ENCODE measurements around the gene TMEM79. TPM values are rescaled to one million over a fixed set of nuclear protein-coding genes. Genes with fewer than 3 reads are reported as not detected.
"Not testable (repeated sequence)": the region's sequence is repeated elsewhere in the genome, so short reads cannot be mapped to it uniquely, and the experiment has no call there.

The TMEM79 gene
- total RNA-seq, 1 donor from 2014 or later, result 9.4 TPM

DNA sequence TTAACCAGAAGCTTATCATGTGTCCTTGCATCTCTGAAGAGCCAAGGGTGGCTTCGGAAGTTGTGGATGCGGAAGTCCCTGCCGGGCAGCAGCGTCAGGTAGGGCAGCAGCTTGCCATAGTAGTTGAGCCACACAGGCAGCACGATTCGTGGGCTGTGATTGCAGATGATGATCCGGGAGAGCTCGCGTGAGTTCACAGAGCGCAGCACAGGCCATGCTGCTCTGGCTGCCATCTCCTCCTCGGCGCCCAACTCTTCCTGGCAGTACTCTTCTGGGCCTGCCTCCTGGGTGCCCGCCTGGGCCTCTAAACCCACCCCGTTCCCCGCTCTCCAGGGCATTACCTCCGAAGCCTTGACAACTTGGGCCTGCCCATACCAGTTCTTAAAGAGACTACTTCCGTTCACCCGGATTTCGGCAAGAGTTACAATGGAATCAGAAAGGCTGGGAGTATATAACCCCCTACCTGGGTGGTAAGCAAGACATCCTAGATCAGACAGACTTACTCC is 14.8 kb downstream of the TMEM79 start, which contains the start of gene VHLL:
Gene VHLL, minus strand, starts transcription at position 456 of the 506 bp plus-strand sequence. Its CDS starts 118 bp downstream, at position 338.
- intact Hi-C loops (cut with micrococcal nuclease), result no loop called here

DNA sequence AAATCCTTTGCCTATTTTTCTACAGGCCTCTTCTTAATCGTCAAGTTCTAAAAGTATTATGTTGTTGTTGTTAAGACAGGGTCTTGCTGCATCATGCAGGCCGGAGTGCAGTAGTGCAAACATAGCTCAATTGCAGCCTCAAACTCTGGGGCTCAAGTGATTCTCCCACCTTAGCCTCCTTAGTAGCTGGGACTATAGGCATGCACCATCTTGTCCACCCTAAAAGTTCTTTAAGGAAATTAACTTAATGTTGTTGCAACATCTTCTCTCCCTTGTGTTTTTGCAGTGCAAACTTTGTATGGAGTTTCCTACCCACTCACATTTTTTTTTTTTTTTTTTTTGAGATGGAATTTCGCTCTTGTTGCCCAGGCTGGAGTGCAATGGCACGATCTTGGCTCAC is 19.1 kb downstream of the TMEM79 start:
- intact Hi-C loops (cut with micrococcal nuclease), result no loop called here

DNA sequence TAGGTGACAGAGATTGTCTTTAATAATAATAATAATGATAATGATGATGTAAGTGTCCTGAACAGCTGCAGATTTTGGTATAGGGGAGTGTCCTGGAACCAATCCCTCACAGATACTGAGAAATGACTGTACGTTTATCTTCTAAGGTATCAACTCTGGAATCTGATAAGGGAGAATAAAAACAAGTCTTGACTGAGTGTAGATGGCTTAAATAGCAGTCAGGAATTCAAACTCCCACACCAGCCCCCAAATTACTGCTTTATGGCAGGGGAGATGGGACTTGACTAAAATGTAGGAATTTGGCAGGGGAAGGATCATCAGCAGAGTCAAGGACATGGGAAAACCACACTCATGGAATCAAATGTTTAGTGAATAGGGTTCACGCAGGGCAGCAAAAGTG is 21.1 kb downstream of the TMEM79 start:
- intact Hi-C loops (cut with micrococcal nuclease), result no loop called here

DNA sequence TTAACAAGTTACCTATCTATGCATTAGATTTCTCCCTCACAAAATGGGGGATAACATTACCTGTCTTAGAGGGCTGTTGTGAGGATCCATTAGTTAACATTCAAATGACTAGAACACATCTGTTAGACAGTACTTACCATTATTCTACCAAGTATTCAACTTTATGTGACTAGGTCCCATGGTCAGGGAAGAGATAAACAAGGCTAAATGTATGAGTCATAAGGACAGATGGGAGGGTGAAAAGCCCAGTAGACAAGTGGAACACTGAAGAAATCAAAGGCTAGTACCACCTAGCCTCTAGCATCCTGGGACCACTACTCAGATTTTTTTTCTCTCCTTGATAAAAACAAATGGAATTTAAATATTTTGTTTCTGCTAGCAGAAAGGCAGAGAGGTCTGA is 24.0 kb downstream of the TMEM79 start:
- intact Hi-C loops (cut with micrococcal nuclease), result no loop called here

DNA sequence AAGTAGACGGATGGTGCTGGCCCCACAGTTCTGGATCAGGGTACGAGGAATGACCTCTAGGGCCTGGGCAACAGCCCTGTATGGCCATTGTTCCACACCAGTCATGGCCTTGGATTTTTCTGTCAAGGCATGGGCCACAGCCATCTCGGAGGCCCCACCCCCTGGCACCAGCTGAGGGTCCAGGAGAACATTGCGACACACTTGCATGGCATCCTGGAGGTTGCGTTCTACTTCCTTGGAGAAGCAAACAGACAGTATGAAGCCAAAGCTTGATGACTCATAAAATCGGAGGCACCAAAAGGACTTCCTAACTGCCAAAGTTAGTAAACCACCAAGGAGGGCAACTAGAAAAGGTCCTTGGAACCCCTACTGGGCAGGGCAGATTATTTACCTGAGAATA is 26.8 kb downstream of the TMEM79 start:
- intact Hi-C loops (cut with micrococcal nuclease), result loop anchor here (10.0 kb wide), 1 partner anchor 166 kb away; no protein-coding TSS in a partner anchor

DNA sequence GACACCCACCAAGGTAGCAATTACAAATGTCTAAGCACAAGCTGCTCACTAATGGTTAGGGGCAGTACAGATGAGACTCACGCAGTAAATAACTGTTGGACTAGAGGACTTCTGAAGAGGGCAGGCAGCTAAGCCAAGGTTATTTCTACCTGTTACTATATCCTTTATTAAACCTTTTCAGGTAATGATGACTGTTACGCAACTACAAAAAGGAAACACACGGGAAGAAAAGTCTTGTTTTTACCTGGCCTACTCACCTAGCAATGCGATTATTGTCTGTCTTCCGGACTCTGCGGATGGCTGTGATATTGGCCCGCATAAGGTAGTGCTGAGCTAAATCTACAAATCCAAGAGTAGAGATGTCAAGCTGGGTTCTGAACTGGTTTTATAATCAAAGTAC is 32.8 kb downstream of the TMEM79 start:
- intact Hi-C loops (cut with micrococcal nuclease), result loop anchor here (10.0 kb wide), 1 partner anchor 172 kb away; no protein-coding TSS in a partner anchor

DNA sequence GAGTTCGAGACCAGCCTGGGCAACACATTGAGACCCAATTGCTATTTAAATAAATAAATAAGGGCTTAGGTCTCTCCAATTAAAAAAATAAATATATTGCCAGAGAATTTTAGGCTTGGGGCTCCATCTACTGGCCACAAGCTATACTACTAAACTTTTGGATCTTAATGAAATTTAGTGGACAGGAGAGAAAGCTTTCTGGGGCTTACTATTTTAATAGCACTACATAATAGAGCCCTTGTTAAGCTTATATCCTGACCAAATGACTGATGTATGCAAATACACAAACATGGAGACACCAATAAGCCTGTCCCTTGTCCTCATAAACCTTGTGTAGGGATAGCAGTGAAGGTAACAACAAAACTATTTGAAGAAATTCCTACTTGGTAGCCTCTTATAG is 35.5 kb downstream of the TMEM79 start:
- intact Hi-C loops (cut with micrococcal nuclease), result loop anchor here (10.0 kb wide), 1 partner anchor 175 kb away; no protein-coding TSS in a partner anchor

DNA sequence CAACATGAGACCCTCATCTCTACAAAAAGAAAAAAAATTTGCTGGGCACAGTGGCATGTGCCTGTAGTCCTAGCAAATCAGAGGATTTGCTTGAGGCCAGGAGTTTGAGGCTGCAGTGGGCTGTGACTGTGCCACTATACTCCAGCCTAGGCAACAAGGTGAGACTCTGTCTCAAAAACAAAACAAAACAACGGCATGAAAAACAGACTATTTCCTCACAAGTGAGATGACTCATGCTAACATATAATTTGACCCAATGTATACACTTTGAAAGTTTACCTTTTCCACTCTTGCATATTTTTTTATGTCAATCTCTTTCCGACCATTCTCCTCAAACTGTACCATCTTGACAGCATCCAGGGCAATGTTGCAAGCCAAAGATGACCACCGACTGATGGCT is 36.4 kb downstream of the TMEM79 start:
- intact Hi-C loops (cut with micrococcal nuclease), result no loop called here

DNA sequence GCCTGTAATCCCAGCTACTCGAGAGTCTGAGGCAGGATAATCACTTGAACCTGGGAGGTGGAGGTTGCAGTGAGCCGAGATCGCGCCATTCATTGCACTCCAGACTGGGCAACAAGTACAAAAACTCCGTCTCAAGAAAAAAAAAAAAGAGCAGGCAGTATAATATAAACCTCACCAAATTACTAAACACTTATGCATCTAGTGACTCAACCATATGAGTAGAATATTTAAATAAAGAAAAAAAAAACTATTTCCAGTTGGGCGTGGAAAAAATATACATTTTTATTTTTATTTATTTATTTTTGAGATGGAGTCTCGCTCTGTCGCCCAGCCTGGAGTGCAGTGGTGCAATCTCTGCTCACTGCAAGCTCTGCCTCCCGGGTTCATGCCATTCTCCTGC is 39.1 kb downstream of the TMEM79 start:
- intact Hi-C loops (cut with micrococcal nuclease), result not testable (repeated sequence)

DNA sequence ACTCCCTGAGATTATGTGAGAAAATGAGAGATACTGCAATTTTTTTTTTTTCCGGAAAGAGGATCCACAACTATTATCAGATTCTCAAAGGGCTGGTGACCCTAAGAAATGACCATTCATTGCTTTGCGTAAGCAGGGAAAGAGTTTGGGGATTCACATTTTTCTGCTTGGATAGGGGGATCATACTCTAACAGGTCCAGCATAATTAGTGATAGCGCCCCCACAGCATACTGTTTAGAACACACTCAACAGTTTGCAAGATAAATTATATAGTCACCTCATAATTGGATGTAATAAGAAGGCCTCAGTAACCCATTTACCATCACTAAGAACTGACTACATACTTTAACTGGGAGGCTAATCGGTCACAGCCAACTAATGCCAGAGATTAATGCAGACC is 52.1 kb downstream of the TMEM79 start:
- intact Hi-C loops (cut with micrococcal nuclease), result no loop called here

DNA sequence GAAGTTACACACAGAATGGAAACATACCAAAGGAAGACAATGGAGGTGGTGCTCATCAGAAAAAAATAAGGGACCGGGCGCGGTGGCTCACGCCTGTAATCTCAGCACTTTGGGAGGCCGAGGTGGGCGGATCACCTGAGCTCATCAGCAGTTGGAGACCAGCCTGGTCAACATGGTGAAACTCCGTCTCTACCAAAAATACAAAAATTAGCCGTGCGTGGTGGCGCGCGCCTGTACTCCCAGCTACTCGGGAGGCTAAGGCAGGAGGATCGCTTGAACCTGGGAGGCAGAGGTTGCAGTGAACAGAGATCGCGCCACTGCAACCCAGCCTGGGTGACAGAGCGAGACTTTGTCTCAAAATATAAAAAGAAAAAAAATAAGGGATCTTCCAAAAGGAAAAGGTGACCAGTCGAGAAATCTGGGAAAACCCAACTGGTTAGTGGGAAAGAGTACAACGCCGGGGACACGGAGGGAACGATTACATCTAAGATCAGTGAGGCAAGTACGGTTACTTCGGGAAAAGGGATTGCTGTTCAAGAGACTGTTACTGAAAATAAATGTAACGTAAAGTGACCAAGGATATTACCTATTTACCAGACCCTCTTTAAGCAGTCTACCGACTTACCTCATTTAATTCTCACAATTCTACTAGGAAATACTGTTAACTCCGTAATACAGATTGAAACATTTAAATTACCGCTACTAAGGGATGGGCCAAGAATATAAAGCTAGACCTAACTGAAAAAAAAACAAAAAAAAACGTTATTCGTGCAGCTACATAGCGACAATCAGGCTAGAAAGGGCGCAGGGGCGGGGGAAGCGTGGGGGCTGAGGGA is 53.1 kb downstream of the TMEM79 start:
- intact Hi-C loops (cut with micrococcal nuclease), result no loop called here

DNA sequence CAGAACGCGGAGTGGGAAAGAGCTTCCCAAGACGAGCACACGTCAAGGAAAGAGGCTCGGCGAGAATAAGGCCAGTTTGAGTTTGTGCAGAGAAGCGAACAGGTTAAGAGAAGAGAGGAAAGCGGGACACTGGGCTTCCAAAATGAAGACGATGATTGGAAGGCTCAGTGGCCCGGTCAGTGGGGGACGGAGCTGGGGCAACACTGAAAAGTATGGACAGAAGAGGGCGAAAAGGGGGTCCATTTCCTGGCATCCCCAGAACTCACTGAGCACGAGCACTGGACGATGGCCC is 53.7 kb downstream of the TMEM79 start:
- intact Hi-C loops (cut with micrococcal nuclease), result loop anchor here (1.0 kb wide), 7 partner anchors 56 to 429 kb away; partner anchors contain the start of genes LAMTOR2, PRCC and SMG5

DNA sequence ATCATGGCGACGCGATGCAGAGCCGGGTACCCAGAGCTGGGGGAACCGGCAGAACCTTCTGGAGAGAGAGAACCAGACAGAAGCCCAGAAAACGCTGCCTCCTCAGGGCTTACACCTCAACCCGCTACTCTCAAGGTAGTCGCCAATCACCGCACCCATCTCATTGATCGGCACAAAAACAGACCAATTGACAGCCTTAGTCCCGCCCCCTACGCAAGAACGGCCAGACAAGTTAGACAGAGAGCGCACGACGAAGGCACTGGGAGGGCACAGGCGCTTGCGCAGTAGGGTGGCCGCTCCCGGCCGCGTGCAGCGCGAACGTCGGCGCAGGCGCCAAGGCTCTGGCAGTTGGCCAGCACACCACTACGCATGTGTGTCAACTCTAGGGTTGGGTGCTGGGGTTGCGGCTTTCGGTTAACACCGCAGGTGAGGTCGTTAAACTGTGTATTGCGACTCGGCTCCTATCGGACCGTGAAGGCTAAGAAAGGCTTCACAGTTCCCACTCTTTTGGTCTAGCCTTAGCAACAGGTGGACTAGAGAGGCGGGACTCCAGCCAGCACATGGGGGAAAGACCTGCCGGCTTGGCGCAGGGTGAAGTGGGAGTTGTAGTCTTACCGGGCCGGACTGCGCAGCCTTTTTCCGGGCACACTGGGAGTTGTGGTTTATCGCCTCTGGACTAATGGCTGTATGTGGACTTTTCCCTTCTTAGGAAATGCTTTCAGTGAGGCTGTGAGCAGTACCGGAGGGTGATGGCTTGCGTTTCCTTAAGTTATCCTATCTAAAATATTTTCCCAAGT is 54.3 kb downstream of the TMEM79 start, which contains the start of the genes CCT3 and TSACC:
Gene CCT3, minus strand, starts transcription at position 113 of the 797 bp plus-strand sequence. Its CDS starts 108 bp downstream, at position 5.
Gene TSACC, plus strand, starts transcription at position 347 of the 797 bp plus-strand sequence. CDS start 1,232 bp downstream, outside the sequence.
- intact Hi-C loops (cut with micrococcal nuclease), result loop anchor here (1.0 kb wide), 7 partner anchors 56 to 429 kb away; partner anchors contain the start of genes LAMTOR2, PRCC and SMG5

Other genes starting within 250 kb of the TMEM79 start
- gene UBQLN4, start 230.5 kb upstream of the TMEM79 start, total RNA-seq, result 36.8 and 37.2 TPM in 2 replicates
- gene LAMTOR2, start 229.5 kb upstream of the TMEM79 start, total RNA-seq, result 69.4 and 71.6 TPM in 2 replicates
- not detected in 2 replicates for gene RAB25, start 223.2 kb upstream of the TMEM79 start, total RNA-seq
- gene MEX3A, start 201.9 kb upstream of the TMEM79 start, total RNA-seq, result 0.20 and 0.50 TPM in 2 replicates
- gene LMNA, start 169.6 kb upstream of the TMEM79 start, total RNA-seq, result 98.8 and 104 TPM in 2 replicates
- 10.5 and 12.4 TPM in 2 replicates for gene SEMA4A, start 130.7 kb upstream of the TMEM79 start, total RNA-seq
- 32.2 and 34.3 TPM in 2 replicates for gene SLC25A44, start 90.2 kb upstream of the TMEM79 start, total RNA-seq
- 84.0 and 84.1 TPM in 2 replicates for gene PMF1, start 71.3 kb upstream of the TMEM79 start, total RNA-seq
- 2.0 and 2.9 TPM in 2 replicates for gene BGLAP, start 42.1 kb upstream of the TMEM79 start, total RNA-seq
- 8.0 and 8.6 TPM in 2 replicates for gene PAQR6, start 36.3 kb upstream of the TMEM79 start, total RNA-seq
- 69.2 and 73.1 TPM in 2 replicates for gene SMG5, start 1.5 kb upstream of the TMEM79 start, total RNA-seq
- 28.9 and 31.3 TPM in 2 replicates for gene GLMP, start 11.4 kb downstream of the TMEM79 start, total RNA-seq
- gene VHLL, start 15.0 kb downstream of the TMEM79 start, total RNA-seq, result 0.30 and 0.34 TPM in 2 replicates
- gene CCT3, start 54.0 kb downstream of the TMEM79 start, total RNA-seq, result 307 and 319 TPM in 2 replicates
- 0.50 TPM in 1 of 2 replicates, not detected in the other for gene TSACC, start 54.2 kb downstream of the TMEM79 start, total RNA-seq
- gene RHBG, start 84.9 kb downstream of the TMEM79 start, total RNA-seq, result not detected in 2 replicates
- 29.7 and 34.2 TPM in 2 replicates for gene MEF2D, start 216.4 kb downstream of the TMEM79 start, total RNA-seq